ENCODE results near the gene MBD6.

Gene MBD6, protein sequence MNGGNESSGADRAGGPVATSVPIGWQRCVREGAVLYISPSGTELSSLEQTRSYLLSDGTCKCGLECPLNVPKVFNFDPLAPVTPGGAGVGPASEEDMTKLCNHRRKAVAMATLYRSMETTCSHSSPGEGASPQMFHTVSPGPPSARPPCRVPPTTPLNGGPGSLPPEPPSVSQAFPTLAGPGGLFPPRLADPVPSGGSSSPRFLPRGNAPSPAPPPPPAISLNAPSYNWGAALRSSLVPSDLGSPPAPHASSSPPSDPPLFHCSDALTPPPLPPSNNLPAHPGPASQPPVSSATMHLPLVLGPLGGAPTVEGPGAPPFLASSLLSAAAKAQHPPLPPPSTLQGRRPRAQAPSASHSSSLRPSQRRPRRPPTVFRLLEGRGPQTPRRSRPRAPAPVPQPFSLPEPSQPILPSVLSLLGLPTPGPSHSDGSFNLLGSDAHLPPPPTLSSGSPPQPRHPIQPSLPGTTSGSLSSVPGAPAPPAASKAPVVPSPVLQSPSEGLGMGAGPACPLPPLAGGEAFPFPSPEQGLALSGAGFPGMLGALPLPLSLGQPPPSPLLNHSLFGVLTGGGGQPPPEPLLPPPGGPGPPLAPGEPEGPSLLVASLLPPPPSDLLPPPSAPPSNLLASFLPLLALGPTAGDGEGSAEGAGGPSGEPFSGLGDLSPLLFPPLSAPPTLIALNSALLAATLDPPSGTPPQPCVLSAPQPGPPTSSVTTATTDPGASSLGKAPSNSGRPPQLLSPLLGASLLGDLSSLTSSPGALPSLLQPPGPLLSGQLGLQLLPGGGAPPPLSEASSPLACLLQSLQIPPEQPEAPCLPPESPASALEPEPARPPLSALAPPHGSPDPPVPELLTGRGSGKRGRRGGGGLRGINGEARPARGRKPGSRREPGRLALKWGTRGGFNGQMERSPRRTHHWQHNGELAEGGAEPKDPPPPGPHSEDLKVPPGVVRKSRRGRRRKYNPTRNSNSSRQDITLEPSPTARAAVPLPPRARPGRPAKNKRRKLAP

DNA sequence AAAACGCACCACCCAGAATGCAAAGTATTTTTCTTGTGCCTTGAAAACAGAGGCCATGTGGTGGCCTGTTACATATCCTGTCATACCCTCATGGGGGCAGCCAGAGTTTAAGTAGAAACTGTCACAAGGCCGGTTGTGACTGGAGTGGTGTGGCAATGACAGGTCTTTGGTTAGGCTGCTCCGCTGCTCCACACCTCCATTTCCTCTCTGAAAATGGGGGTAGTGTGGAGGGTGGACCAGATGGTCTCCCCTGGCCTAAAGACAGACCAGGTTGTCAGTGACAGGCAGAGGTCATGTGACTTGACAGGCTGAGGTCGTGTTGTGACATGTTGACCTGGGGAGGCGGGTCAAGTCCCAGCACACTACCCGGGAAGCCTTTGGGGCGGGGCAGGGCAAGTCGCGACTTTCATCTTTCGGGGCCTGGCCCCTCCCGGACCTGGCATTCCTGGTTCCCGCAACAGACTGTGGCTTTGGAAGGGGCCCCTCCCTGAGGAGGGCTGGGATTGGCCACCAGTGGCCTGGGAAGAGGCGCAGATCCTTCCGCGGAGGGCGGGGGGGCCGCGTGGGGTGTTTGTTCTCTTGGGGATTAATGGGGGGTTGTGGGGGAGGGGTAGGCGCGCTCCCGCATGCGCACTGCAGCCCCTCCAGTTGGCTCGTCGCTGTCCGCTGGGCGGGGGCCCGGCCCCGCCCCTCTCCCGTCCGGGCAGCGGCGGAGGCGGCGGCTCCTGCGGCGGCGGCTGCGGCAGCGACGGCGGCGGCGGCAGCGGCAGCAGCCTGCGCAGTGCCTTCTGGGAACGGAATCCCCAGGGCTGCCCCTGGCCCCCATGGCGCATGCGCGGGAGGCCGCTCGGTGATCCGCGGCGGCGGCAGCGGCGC, at the start of gene MBD6:
TSS of gene MBD6 (plus strand) at position 814 of the 876 bp plus-strand sequence. CDS start 1,480 bp downstream, outside the sequence.
- Histone ChIP-seq H2AFZ (ENCODE audit: low read depth, low read length) (no peak within 1 kb of the TSS), H3K36me3 (ENCODE audit: insufficient read depth, low read length) (peaks cover 34% of the 10 kb centered on the region), H3K4me3 (ENCODE audit: low read length) (peak within 1 kb of the TSS; percentile 60), H3K4me1 (ENCODE audit: insufficient read depth, low read length) (peaks cover 59% of the 10 kb centered on the region), H3K9me3 (ENCODE audit: low read length) (no peaks in the 10 kb centered on the region), H3K27me3 (ENCODE audit: insufficient read depth, low read length) (no peaks in the 10 kb centered on the region)

DNA sequence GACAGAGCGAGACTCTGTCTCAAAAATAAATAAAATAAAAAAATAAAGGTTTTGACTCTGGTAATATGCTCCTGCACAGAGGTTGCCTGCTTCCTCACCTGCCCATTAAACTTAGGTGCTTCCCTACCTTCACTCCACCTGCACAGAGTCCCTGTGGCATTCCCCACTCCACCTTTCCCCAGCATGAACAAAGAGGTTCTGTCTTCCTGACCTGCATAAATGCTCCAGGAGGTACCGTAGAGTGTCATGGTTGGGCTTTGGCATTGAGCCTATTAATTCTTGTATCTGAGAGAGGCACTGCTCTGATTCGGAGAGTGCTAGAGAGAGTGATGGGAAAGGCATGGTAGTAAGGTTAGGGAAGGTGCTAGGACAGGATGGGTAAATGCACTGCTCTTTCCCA, 49.2 kb upstream of the MBD6 start:
- Histone ChIP-seq H3K4me1 (ENCODE audit: insufficient read depth, low read length) (peaks cover 9% of the 10 kb centered on the region), H3K27me3 (ENCODE audit: insufficient read depth, low read length) (peaks cover 50% of the 10 kb centered on the region), H3K4me3 (ENCODE audit: low read length) (no peak overlapping the region), H2AFZ (ENCODE audit: low read depth, low read length) (no peak overlapping the region), H3K36me3 (ENCODE audit: insufficient read depth, low read length) (peaks cover 4% of the 10 kb centered on the region), H3K9me3 (ENCODE audit: low read length) (peaks cover 3% of the 10 kb centered on the region)

DNA sequence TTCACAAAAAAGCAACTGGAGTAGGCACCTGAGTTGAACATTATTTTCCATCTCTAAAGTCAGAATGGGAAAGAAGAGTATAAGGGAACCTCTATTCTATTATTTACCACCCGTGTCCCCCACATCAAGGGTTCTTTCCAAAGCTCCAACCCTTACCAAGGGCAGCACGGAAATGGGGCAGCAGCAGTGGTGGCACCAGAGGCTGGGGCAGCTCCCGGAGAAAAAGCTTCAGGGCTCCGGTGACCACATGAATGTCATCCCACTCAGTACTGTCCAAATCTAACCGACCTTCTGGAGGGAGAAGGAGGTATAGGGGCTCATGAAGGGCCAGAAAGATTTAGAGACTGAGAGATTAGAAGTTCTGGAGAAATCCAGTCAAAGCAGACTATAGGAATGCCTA, 48.7 kb upstream of the MBD6 start:
- Histone ChIP-seq H2AFZ (ENCODE audit: low read depth, low read length) (no peak overlapping the region), H3K4me1 (ENCODE audit: insufficient read depth, low read length) (peaks cover 9% of the 10 kb centered on the region), H3K27me3 (ENCODE audit: insufficient read depth, low read length) (peaks cover 54% of the 10 kb centered on the region), H3K4me3 (ENCODE audit: low read length) (no peak overlapping the region), H3K9me3 (ENCODE audit: low read length) (peaks cover 3% of the 10 kb centered on the region), H3K36me3 (ENCODE audit: insufficient read depth, low read length) (peaks cover 4% of the 10 kb centered on the region)

DNA sequence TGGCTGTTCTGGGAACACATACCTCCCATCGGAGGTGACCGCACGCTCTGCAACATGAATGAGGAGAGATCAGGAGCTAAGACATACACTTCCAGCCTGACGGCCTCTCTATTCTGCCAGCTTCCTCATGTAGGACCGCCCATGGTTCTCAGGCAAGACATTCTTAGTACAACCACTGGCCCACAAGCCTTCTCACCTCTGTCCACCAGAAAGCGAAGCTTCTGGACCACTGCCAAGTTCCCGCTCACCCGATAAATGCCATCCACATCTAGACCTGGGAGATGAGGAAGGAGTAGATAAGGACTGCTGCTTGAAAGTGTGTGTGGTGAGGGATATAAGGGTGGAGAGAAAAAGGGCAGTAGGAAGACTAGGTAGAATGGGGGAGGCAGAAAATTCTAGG, 48.2 kb upstream of the MBD6 start:
- no peak overlapping the region for H3K4me3 ChIP-seq (ENCODE audit: low read length)
- H3K27me3 ChIP-seq (ENCODE audit: insufficient read depth, low read length): peaks cover 59% of the 10 kb centered on the region
- H3K9me3 ChIP-seq (ENCODE audit: low read length): peaks cover 3% of the 10 kb centered on the region
- H2AFZ ChIP-seq (ENCODE audit: low read depth, low read length): no peak overlapping the region
- H3K4me1 ChIP-seq (ENCODE audit: insufficient read depth, low read length): peaks cover 9% of the 10 kb centered on the region
- peaks cover 4% of the 10 kb centered on the region for H3K36me3 ChIP-seq (ENCODE audit: insufficient read depth, low read length)

DNA sequence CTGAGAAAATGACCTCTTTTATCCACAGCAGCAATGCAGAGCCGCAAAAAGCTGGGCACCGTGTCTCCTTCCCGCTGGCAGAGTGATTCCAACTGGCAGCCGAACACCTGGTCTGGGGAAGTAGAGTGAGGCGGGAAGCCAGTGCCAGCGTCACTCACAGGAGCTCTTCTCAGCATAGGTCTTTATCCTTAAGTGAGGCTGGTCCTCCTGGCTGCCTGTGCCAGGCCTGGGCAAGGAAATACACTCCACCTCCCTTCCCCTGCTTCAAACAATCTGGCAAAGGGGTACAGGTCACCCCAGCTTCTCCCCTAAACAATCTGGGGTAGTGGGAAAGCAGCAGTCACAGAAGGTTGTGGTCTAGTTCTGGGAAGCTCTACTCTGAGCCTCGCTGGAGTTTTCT, 47.8 kb upstream of the MBD6 start:
- H3K36me3 ChIP-seq (ENCODE audit: insufficient read depth, low read length): peaks cover 4% of the 10 kb centered on the region
- H3K9me3 ChIP-seq (ENCODE audit: low read length): peaks cover 3% of the 10 kb centered on the region
- peak overlapping the region; percentile 62 for H2AFZ ChIP-seq (ENCODE audit: low read depth, low read length)
- peaks cover 9% of the 10 kb centered on the region for H3K4me1 ChIP-seq (ENCODE audit: insufficient read depth, low read length)
- H3K27me3 ChIP-seq (ENCODE audit: insufficient read depth, low read length): peaks cover 59% of the 10 kb centered on the region
- peak overlapping the region; percentile 15 for H3K4me3 ChIP-seq (ENCODE audit: low read length)

DNA sequence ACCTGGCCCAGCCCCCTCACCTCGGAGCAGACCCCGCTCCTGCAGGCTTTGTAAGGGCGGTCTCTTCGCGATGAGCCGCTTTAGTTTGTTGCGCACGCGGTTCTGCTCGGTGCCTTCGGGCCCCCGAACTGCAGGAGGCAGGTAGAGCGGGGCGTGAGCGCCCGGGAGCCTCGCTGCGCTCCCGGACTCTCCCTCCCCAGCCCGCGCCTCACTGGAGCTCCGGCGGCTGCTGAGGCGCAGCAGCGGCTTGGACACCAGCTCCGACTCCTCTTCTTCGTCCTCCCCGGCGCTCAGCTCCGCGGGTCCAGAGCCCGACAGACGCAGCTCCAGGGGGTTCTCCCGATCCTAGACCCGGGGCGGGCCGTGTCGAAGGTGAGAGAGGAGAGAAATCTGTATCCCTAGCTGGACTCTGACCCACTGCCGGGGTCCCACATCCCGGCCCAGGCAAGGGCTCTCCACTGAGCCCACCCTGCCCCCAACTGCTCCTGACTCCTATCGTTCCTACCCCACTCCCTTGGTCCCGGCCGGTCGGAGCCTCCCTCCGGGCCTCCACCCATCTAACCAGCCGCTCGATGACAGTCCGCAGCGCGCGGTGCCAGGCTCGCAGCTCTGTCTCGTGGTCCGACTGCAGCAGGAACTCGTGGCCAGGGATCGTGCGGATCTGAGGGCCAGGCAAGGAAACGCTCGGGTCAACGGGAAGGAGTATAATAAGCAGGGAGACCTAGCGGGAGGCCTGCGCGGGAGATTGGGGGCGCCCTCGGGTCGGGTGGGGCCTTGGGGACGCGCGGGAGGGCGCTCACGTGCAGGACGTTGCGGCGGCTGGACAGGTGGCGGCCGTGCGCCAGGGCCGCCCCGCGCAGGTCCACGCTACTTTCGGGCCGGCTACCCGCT, 47.1 kb upstream of the MBD6 start:
- Histone ChIP-seq H3K4me3 (ENCODE audit: low read length) (peak overlapping the region; percentile 15), H3K9me3 (ENCODE audit: low read length) (peaks cover 3% of the 10 kb centered on the region), H3K36me3 (ENCODE audit: insufficient read depth, low read length) (peaks cover 4% of the 10 kb centered on the region), H3K4me1 (ENCODE audit: insufficient read depth, low read length) (peaks cover 9% of the 10 kb centered on the region), H2AFZ (ENCODE audit: low read depth, low read length) (peak overlapping the region; percentile 62), H3K27me3 (ENCODE audit: insufficient read depth, low read length) (peaks cover 60% of the 10 kb centered on the region)

DNA sequence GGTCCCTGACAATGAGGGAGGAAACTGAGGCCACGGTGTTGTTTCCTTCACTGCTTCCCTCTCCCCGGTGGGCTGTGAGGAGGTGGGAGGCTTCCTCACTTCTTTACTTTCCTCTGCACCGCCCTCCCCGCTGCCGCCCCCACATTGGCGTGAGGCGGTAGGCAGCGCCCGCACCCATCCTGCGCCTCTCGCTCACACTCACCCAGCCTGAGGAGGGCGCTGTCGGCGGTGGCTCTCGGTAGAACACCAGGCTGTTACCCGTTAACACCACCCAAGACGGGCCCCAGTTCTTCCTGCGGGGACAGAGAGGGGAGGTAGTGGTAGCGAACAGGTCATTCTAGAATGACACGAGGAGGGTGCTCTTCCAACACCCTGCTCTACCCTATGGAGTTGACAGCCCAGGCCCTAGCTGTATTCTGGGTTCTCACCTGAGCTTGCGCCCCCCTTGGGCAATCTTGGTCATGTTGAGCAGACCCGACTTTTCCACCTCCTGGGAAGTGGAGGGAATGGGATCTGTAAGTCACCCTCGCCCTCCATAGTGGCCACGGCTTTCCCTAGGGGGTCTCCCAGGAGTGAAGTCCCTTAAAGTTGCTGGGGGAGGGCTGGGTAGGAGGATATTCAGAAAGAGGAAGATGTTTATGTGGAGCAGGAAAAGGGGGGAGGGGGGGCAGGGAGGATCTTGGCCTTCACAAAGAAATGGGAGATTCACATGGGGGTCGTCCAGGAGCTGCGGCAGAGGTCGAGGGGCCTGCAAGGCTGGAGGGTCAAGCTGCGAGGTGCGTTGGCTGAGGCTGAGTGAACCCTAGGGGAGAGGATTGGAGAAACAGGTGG, 46.2 kb upstream of the MBD6 start:
- Histone ChIP-seq H2AFZ (ENCODE audit: low read depth, low read length) (peak overlapping the region; percentile 62), H3K4me3 (ENCODE audit: low read length) (no peak overlapping the region), H3K27me3 (ENCODE audit: insufficient read depth, low read length) (peaks cover 63% of the 10 kb centered on the region), H3K4me1 (ENCODE audit: insufficient read depth, low read length) (peaks cover 9% of the 10 kb centered on the region), H3K9me3 (ENCODE audit: low read length) (peaks cover 3% of the 10 kb centered on the region), H3K36me3 (ENCODE audit: insufficient read depth, low read length) (no peaks in the 10 kb centered on the region)

DNA sequence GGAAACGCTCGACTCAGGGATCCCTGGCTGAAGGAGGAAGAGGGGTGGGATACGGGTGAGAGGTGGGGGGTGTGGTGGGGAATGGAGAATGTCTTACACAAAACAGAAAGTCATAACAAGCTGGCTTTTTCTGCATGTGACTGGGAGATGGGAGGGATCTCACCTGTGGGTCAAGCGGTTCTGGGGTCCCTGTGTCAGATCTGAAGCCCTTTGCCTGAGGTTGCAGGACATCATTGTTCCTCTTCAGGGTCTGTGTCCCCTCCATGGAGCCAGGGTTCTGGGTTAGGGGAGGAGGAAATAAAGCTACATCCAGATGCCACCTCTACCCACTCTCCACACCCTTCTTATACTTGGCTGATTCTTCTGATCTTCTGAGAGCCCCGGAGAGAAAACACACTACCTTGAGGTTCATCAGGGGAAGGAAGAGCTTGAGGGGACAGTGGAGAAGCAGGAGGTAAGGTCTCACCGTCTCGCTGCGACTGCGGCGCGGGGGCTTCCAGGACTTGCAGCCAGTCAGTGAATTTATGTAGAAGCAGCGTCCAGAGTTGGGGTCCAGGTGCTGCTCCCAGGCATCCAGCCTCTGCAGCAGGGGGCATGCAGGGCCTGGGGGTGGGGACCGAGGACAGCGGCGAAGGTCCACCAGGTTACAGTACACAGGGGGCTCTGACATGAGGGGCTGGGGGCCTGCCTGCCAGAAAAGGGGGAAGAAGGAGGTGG, 45.5 kb upstream of the MBD6 start:
- H3K4me3 ChIP-seq (ENCODE audit: low read length): no peak overlapping the region
- H3K27me3 ChIP-seq (ENCODE audit: insufficient read depth, low read length): peaks cover 63% of the 10 kb centered on the region
- H3K4me1 ChIP-seq (ENCODE audit: insufficient read depth, low read length): peaks cover 9% of the 10 kb centered on the region
- peaks cover 3% of the 10 kb centered on the region for H3K9me3 ChIP-seq (ENCODE audit: low read length)
- no peaks in the 10 kb centered on the region for H3K36me3 ChIP-seq (ENCODE audit: insufficient read depth, low read length)
- no peak overlapping the region for H2AFZ ChIP-seq (ENCODE audit: low read depth, low read length)

DNA sequence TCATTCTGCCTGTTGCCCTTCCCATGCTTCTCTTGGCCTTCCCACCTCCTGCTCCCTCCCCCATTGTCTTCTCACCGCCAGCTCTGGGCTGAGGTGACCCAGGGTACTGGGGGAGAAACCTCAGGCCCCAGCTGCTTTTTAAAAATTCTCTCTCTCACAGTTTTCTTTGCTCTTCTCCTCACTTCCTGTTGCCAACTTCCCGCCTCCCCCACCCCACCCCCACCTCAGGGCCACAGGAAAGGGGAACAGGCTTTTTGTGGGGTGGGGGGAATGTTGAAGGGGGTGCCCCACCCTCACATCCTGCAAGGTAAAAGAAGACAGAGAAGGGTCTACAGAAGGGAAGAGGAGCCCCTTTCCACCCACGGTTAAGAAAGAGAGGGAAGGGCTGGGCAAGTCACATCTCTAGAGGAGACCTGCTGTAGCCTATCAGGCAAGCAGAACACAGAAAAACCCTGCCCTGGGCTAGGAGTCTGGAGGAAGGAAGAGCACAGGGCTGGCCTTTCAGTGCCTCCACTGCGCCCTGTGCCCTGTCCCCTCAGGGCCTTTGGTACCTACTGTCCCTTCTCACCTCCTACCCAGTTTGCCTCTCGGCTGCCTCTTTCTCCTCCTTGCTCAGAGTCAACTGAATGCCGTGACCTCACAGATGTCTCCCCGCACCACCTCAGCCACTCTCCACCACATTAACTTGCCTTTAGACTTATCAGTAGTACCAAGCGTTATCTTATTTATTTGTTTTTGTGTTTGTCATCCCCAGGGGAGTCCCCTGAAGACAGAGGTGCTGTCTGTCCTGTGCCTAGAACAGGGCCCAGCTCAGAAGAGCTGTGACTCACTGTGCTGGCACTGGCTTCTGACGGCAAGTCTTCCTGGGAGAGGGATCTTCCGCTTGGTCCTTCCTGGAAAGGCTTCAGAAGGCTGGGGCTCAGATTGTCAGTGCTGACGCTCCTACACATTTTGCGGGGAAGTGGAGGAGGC, 44.6 kb upstream of the MBD6 start:
- no peaks in the 10 kb centered on the region for H3K36me3 ChIP-seq (ENCODE audit: insufficient read depth, low read length)
- H3K9me3 ChIP-seq (ENCODE audit: low read length): peaks cover 3% of the 10 kb centered on the region
- peaks cover 63% of the 10 kb centered on the region for H3K27me3 ChIP-seq (ENCODE audit: insufficient read depth, low read length)
- H2AFZ ChIP-seq (ENCODE audit: low read depth, low read length): no peak overlapping the region
- peaks cover 9% of the 10 kb centered on the region for H3K4me1 ChIP-seq (ENCODE audit: insufficient read depth, low read length)
- no peak overlapping the region for H3K4me3 ChIP-seq (ENCODE audit: low read length)

DNA sequence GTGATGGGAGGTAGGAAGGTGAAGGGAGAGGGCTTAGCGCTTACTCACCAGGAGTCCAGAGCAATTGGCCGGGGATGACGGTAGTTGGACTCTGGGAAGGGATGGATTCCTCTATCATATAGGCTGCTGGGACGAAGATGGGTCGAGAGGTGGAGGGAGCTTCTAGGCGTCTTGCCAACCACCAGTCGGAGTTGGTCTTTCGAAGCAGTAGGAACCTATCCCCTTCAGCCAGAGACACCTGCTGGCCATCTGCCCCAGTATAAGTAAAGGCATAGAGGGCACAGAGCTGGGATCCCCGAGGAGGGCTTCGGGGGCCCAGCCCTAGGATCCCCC, 43.6 kb upstream of the MBD6 start:
- peaks cover 3% of the 10 kb centered on the region for H3K9me3 ChIP-seq (ENCODE audit: low read length)
- H3K4me1 ChIP-seq (ENCODE audit: insufficient read depth, low read length): peaks cover 9% of the 10 kb centered on the region
- peaks cover 56% of the 10 kb centered on the region for H3K27me3 ChIP-seq (ENCODE audit: insufficient read depth, low read length)
- H3K36me3 ChIP-seq (ENCODE audit: insufficient read depth, low read length): no peaks in the 10 kb centered on the region
- no peak overlapping the region for H3K4me3 ChIP-seq (ENCODE audit: low read length)
- no peak overlapping the region for H2AFZ ChIP-seq (ENCODE audit: low read depth, low read length)
